ENCODE data around the gene SCN5A. TPM values are rescaled to one million over a fixed set of nuclear protein-coding genes. Genes with fewer than 3 reads are reported as not detected.

Gene SCN5A
- polyA plus RNA-seq, 1 donor (not counting 4 experiments of a cell fraction or from before 2014, with no cell fraction given) = 0.26 TPM

GRCh38 chr3:38640661-38641452 is 8.6 kb downstream of the SCN5A start:
- H3K27me3 ChIP-seq (ENCODE audit: control insufficient read depth, extremely low read depth, insufficient read depth, low read length) = peaks cover 15% of the 10 kb centered on the region
- dilution Hi-C loops (cut with MboI; ENCODE audit: extremely low pct_ligation_motif_present, low sequenced_read_pairs) = no loop called here
- FAIRE-seq = no peak

GRCh38 chr3:38638354-38638753 is 11.1 kb downstream of the SCN5A start:
- Histone ChIP-seq H3K27ac (ENCODE audit: control insufficient read depth, insufficient read depth, low read length) (no peak overlapping the region), H3K79me2 (ENCODE audit: control insufficient read depth, insufficient read depth, low read length) (no peaks in the 10 kb centered on the region), H3K9me3 (ENCODE audit: control insufficient read depth, low read depth, low read length) (no peaks in the 10 kb centered on the region), H3K9ac (ENCODE audit: control insufficient read depth, extremely low read depth, insufficient read depth, low read length) (no peak overlapping the region), H3K4me2 (ENCODE audit: control insufficient read depth, extremely low read depth, insufficient read depth, low read depth, low read length) (no peak overlapping the region), H3K4me3 (ENCODE audit: control insufficient read depth in 2 of 3, extremely low read depth in 1 of 3, insufficient read depth in 2 of 3, low read depth in 1 of 3, low read length in 3 of 3) (no peak overlapping the region), H3K36me3 (ENCODE audit: control insufficient read depth in 2 of 2, extremely low read depth in 1 of 2, insufficient read depth in 2 of 2, low read length in 2 of 2) (no peaks in the 10 kb centered on the region), H2AFZ (ENCODE audit: control insufficient read depth, low read length) (no peak overlapping the region), H4K20me1 (ENCODE audit: control insufficient read depth, extremely low read depth, insufficient read depth, low read length) (no peaks in the 10 kb centered on the region), H3K9me1 (ENCODE audit: control insufficient read depth, extremely low read depth, insufficient read depth, low read length) (no peaks in the 10 kb centered on the region), H3K4me1 (ENCODE audit: control insufficient read depth, extremely low read depth, insufficient read depth, low read length) (no peaks in the 10 kb centered on the region), H3K27me3 (ENCODE audit: control insufficient read depth, extremely low read depth, insufficient read depth, low read length) (peaks cover 10% of the 10 kb centered on the region)
- dilution Hi-C loops (cut with MboI; ENCODE audit: extremely low pct_ligation_motif_present, low sequenced_read_pairs) = no loop called here
- FAIRE-seq = no peak
- no peak for TF ChIP-seq EZH2 (IDR thresholded peaks at IDR 0.05; ENCODE audit: low read length)
- TF ChIP-seq CTCF (optimal IDR thresholded peaks at IDR 0.05 in 1 of 3, IDR thresholded peaks at IDR 0.05 in 1 of 3, conservative IDR thresholded peaks at IDR 0.05 in 1 of 3; ENCODE audit: extremely low read depth in 1 of 3, insufficient read depth in 2 of 3, low read length in 3 of 3) = no peak
- no peak for DNase-seq (ENCODE audit: low read depth, low spot score)

More at GRCh38 chr3:38640661-38641452, 8.6 kb downstream of the SCN5A start:
- no peak overlapping the region for H3K27ac ChIP-seq (ENCODE audit: control insufficient read depth, insufficient read depth, low read length)
- no peaks in the 10 kb centered on the region for H3K9me3 ChIP-seq (ENCODE audit: control insufficient read depth, low read depth, low read length)
- no peak overlapping the region for H3K4me3 ChIP-seq (ENCODE audit: control insufficient read depth in 2 of 3, extremely low read depth in 1 of 3, insufficient read depth in 2 of 3, low read depth in 1 of 3, low read length in 3 of 3)
- H3K9me1 ChIP-seq (ENCODE audit: control insufficient read depth, extremely low read depth, insufficient read depth, low read length) = no peaks in the 10 kb centered on the region
- no peaks in the 10 kb centered on the region for H3K79me2 ChIP-seq (ENCODE audit: control insufficient read depth, insufficient read depth, low read length)
- no peaks in the 10 kb centered on the region for H3K4me1 ChIP-seq (ENCODE audit: control insufficient read depth, extremely low read depth, insufficient read depth, low read length)
- no peak overlapping the region for H3K9ac ChIP-seq (ENCODE audit: control insufficient read depth, extremely low read depth, insufficient read depth, low read length)
- H3K36me3 ChIP-seq (ENCODE audit: control insufficient read depth in 2 of 2, extremely low read depth in 1 of 2, insufficient read depth in 2 of 2, low read length in 2 of 2) = no peaks in the 10 kb centered on the region
- DNase-seq (ENCODE audit: low read depth, low spot score) = no peak
- no peaks in the 10 kb centered on the region for H4K20me1 ChIP-seq (ENCODE audit: control insufficient read depth, extremely low read depth, insufficient read depth, low read length)
- TF ChIP-seq EZH2 (IDR thresholded peaks at IDR 0.05; ENCODE audit: low read length) = no peak
- TF ChIP-seq CTCF (optimal IDR thresholded peaks at IDR 0.05 in 1 of 3, IDR thresholded peaks at IDR 0.05 in 1 of 3, conservative IDR thresholded peaks at IDR 0.05 in 1 of 3; ENCODE audit: extremely low read depth in 1 of 3, insufficient read depth in 2 of 3, low read length in 3 of 3) = no peak
- H2AFZ ChIP-seq (ENCODE audit: control insufficient read depth, low read length) = no peak overlapping the region
- no peak overlapping the region for H3K4me2 ChIP-seq (ENCODE audit: control insufficient read depth, extremely low read depth, insufficient read depth, low read depth, low read length)
